ENCODE data around the gene CRYBA4. TPM values are rescaled to one million over a fixed set of nuclear protein-coding genes. Genes with fewer than 3 reads are reported as not detected.

CRYBA4 gene
- total RNA-seq, 1 experiment from 2014 or later: not detected

DNA sequence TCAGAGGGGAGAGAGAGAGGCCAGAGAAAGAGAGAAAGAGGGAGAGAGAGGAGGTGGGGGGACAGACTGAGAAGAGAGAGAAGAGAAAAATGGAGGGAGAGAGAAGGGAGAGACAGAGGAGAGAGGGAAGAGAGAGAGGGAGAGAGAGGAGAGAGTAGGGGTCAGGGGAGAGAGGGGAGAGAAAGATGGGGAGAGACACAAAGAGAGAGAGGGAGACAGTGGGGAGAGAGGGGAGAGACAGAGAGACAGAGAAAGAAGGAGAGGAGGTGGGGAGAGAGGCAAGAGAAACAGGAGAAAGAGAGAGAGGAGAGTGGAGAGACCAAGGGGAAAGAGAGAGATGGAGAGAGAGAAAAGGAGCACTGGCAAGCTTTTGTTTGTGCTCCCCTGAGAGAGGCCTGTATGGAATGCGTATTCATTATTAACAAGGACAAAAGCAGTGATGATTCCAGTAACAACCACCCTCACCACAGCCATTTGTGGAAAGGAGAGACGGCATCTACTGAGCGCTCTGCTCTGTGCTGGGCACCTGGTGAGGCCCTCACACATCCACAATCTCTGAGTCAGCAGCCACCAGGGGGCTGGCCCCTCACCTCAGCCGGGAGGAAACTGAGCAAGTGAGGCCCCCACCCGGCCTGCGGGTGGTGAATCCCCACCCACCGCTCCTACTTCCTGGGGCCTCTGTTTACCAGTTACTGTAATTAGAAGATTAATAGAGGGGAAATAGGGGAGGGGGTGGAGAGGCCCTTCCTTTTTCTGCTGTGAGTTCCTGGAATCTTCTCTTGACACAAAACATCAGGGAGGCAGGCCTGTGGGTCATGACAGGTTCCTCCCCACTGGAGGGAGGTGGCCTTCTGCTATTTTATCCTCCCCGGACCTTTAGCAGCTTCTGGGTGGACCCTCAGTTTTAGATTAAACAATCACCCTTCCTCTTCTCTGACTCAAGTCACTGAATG is 21.0 kb downstream of the CRYBA4 start:
- Histone ChIP-seq H2AFZ (no peak overlapping the region), H3K27ac (no peak overlapping the region), H3K4me3 (no peak overlapping the region), H3K4me1 (replicated peaks; ENCODE audit: insufficient read depth) (no peaks in the 10 kb centered on the region), H3K4me2 (no peak overlapping the region), H3F3A (ENCODE audit: insufficient read depth, low read depth) (no peaks in the 10 kb centered on the region), H3K9me2 (ENCODE audit: insufficient read depth) (no peaks in the 10 kb centered on the region), H4K20me1 (ENCODE audit: insufficient read depth) (no peaks in the 10 kb centered on the region), H3K79me2 (ENCODE audit: low read depth) (no peaks in the 10 kb centered on the region), H3K9me3 (ENCODE audit: insufficient read depth, low read depth) (no peaks in the 10 kb centered on the region), H3K36me3 (ENCODE audit: low read depth) (no peaks in the 10 kb centered on the region), H3K27me3 (ENCODE audit: insufficient read depth, low read depth) (peaks cover 66% of the 10 kb centered on the region)
- TF ChIP-seq EZH2 (IDR thresholded peaks at IDR 0.05; ENCODE audit: low read depth): no peak
- TF ChIP-seq, protein P1, sequence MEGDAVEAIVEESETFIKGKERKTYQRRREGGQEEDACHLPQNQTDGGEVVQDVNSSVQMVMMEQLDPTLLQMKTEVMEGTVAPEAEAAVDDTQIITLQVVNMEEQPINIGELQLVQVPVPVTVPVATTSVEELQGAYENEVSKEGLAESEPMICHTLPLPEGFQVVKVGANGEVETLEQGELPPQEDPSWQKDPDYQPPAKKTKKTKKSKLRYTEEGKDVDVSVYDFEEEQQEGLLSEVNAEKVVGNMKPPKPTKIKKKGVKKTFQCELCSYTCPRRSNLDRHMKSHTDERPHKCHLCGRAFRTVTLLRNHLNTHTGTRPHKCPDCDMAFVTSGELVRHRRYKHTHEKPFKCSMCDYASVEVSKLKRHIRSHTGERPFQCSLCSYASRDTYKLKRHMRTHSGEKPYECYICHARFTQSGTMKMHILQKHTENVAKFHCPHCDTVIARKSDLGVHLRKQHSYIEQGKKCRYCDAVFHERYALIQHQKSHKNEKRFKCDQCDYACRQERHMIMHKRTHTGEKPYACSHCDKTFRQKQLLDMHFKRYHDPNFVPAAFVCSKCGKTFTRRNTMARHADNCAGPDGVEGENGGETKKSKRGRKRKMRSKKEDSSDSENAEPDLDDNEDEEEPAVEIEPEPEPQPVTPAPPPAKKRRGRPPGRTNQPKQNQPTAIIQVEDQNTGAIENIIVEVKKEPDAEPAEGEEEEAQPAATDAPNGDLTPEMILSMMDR (conservative IDR thresholded peaks at IDR 0.05): no peak
- DNase-seq: no peak
- CTCF ChIA-PET: interaction anchor here (0.7 kb wide), 1 partner anchor 127 kb away, joined by 10 read pairs; no protein-coding TSS in a partner anchor
- POLR2A ChIA-PET (ENCODE audit: unreplicated experiment): no interaction called here
- BruUV-seq (replicated peaks): no TSS peak
- intact Hi-C loops (cut with micrococcal nuclease; ENCODE audit: unreplicated experiment): no loop called here

DNA sequence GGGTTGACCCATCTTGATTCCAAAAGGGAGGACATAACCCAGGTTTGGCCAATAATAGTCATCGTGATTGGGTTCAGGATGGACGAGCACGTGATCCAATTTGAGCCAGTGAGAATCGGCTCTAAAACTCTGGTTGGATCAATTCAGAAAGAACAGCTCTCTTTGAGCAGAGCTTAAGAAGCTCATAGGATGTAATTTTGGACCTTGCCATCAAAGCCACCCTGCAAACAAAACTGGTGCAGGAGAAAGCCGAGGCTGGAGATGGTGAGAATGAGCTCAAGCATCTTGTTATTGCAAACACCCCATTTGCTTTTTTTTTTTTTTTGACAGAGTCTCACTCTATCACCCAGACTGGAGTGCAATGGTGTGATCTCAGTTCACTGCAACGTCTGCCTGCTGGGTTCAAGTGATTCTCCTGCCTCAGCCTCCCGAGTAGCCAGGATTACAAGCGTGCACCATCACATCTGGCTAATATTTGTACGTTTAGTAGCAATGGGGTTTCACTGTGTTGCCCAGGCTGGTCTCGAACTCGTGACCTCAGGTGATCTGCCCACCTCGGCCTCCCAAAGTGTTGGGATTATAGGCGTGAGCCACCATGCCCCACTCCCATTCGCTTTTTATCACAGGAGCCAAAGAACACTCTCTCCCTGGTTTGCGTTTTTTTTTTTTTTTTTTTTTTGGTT is 21.8 kb downstream of the CRYBA4 start:
- Histone ChIP-seq H3K27ac (no peak overlapping the region), H3K36me3 (ENCODE audit: low read depth) (no peaks in the 10 kb centered on the region), H3K9me2 (ENCODE audit: insufficient read depth) (no peaks in the 10 kb centered on the region), H3F3A (ENCODE audit: insufficient read depth, low read depth) (no peaks in the 10 kb centered on the region), H3K79me2 (ENCODE audit: low read depth) (no peaks in the 10 kb centered on the region), H3K4me1 (replicated peaks; ENCODE audit: insufficient read depth) (no peaks in the 10 kb centered on the region), H2AFZ (no peak overlapping the region), H3K4me3 (no peak overlapping the region), H3K4me2 (no peak overlapping the region), H4K20me1 (ENCODE audit: insufficient read depth) (no peaks in the 10 kb centered on the region), H3K9me3 (ENCODE audit: insufficient read depth, low read depth) (no peaks in the 10 kb centered on the region), H3K27me3 (ENCODE audit: insufficient read depth, low read depth) (peaks cover 66% of the 10 kb centered on the region)
- no peak for DNase-seq
- TF ChIP-seq, protein P1 (conservative IDR thresholded peaks at IDR 0.05): no peak
- TF ChIP-seq EZH2 (IDR thresholded peaks at IDR 0.05; ENCODE audit: low read depth): no peak
- intact Hi-C loops (cut with micrococcal nuclease; ENCODE audit: unreplicated experiment): no loop called here
- ChIA-PET POLR2A (ENCODE audit: unreplicated experiment) (no interaction called here), CTCF (interaction anchor here (0.7 kb wide), 1 partner anchor 141 kb away, joined by 3 read pairs; no protein-coding TSS in a partner anchor)
- BruUV-seq (replicated peaks): no TSS peak

DNA sequence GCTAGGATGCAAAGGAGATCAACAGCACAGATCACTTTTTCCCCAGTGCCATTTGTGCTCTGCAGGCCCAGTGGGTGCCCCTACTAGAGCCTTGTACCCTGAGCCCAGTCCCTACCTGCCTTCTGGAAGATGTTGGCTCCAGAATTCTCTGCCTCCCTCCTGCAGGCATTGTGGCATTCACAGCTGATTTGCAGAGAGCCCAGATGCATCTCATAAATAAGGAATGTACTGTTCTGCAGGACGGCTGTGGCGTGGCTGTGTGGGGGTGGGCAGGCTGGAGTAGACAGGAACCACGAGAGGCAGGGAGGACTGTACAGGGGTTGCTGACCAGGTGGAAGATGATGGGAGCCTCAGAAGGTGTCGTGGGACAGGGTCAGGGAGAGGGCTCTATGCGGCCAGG is 24.4 kb downstream of the CRYBA4 start:
- no peak overlapping the region for H3K4me2 ChIP-seq
- no peak overlapping the region for H3K27ac ChIP-seq
- H3K4me1 ChIP-seq (replicated peaks; ENCODE audit: insufficient read depth): no peaks in the 10 kb centered on the region
- CTCF ChIA-PET: no interaction called here
- H4K20me1 ChIP-seq (ENCODE audit: insufficient read depth): no peaks in the 10 kb centered on the region
- no peaks in the 10 kb centered on the region for H3K79me2 ChIP-seq (ENCODE audit: low read depth)
- POLR2A ChIA-PET (ENCODE audit: unreplicated experiment): no interaction called here
- DNase-seq: no peak
- no peak overlapping the region for H3K4me3 ChIP-seq
- no peaks in the 10 kb centered on the region for H3K36me3 ChIP-seq (ENCODE audit: low read depth)
- H2AFZ ChIP-seq: no peak overlapping the region
- no peaks in the 10 kb centered on the region for H3K9me3 ChIP-seq (ENCODE audit: insufficient read depth, low read depth)
- no peaks in the 10 kb centered on the region for H3K9me2 ChIP-seq (ENCODE audit: insufficient read depth)
- no TSS peak for BruUV-seq (replicated peaks)
- H3K27me3 ChIP-seq (ENCODE audit: insufficient read depth, low read depth): peaks cover 68% of the 10 kb centered on the region
- intact Hi-C loops (cut with micrococcal nuclease; ENCODE audit: unreplicated experiment): no loop called here
- no peak for TF ChIP-seq EZH2 (IDR thresholded peaks at IDR 0.05; ENCODE audit: low read depth)
- TF ChIP-seq, protein P1 (conservative IDR thresholded peaks at IDR 0.05): no peak
- H3F3A ChIP-seq (ENCODE audit: insufficient read depth, low read depth): no peaks in the 10 kb centered on the region

Measured in PC-9 (cell line).